A549 (cell line): ENCODE results near the gene RRP7A.

Experiments used
- EHMT2 ChIP-seq: fragments of 200-600 bp; sonication (generic); IDR thresholded peaks from 2 replicates; pipeline ENCODE4 v1.6.1; 2016; ENCODE audit warnings: antibody characterized with exemption, low read depth, mild to moderate bottlenecking, moderate library complexity
- POLR2A ChIP-seq: IDR thresholded peaks from 2 replicates; pipeline ENCODE4 v1.6.1; 2012; ENCODE audit warnings: mild to moderate bottlenecking, low read length
- RAD21 ChIP-seq, 2 experiments: fragments of >200 bp in 1 of 2; sonication (Bioruptor Twin) in 1 of 2; formaldehyde crosslinking in 1 of 2; IDR thresholded peaks in 1 of 2; conservative IDR thresholded peaks in 1 of 2; 2 replicates in 1 of 2; 3 replicates in 1 of 2; pipeline ENCODE4 v1.6.1; 2012 to 2018; ENCODE audit warnings: inconsistent platforms in 1 of 2
- TF ChIP-seq, protein P1 (sequence below): fragments of >200 bp; sonication (Bioruptor Twin); formaldehyde crosslinking; IDR thresholded peaks from 3 replicates; pipeline ENCODE4 v1.5.1; 2016

DNA sequence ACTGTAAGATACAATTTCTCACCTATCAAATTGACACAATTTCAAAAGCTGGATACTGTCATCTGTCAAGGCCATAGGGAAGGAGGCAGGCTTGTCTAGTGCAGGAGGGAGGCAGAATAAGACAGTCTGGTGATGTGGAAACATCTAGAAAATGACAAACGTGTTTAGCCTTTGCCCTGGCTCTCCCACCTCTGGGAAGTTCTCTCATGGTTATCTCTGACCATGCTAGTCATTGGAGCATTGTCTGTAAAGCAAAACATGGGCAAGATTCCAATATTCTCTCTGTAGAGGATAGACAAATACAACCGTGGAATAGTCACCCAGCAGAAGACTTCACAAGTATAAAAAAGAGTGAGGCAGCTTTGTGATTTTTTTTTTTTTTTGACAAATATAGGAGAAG is 25.1 kb upstream of the RRP7A start:
- no peak for TF ChIP-seq RAD21 (conservative IDR thresholded peaks at IDR 0.05 in 1 of 2, IDR thresholded peaks at IDR 0.05 in 1 of 2)
- no peak for TF ChIP-seq EHMT2
- TF ChIP-seq POLR2A, result no peak
- TF ChIP-seq, protein P1, sequence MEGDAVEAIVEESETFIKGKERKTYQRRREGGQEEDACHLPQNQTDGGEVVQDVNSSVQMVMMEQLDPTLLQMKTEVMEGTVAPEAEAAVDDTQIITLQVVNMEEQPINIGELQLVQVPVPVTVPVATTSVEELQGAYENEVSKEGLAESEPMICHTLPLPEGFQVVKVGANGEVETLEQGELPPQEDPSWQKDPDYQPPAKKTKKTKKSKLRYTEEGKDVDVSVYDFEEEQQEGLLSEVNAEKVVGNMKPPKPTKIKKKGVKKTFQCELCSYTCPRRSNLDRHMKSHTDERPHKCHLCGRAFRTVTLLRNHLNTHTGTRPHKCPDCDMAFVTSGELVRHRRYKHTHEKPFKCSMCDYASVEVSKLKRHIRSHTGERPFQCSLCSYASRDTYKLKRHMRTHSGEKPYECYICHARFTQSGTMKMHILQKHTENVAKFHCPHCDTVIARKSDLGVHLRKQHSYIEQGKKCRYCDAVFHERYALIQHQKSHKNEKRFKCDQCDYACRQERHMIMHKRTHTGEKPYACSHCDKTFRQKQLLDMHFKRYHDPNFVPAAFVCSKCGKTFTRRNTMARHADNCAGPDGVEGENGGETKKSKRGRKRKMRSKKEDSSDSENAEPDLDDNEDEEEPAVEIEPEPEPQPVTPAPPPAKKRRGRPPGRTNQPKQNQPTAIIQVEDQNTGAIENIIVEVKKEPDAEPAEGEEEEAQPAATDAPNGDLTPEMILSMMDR, result no peak
